Nephron (organoid): ENCODE results near the gene SSUH2.

Experiments
- H3K27ac Mint-ChIP-seq, 3 experiments: 2 replicates each; pipeline ENCODE4 v1.8.0; 2020; ENCODE audit warnings: mixed read lengths in 3 of 3, mild to moderate bottlenecking in 2 of 3, moderate library complexity in 1 of 3
- H3K27me3 Mint-ChIP-seq: 2 replicates; pipeline ENCODE4 v1.8.0; 2021; ENCODE audit warnings: low read depth, mild to moderate bottlenecking, moderate library complexity, mixed read lengths
- H3K36me3 Mint-ChIP-seq: 2 replicates; pipeline ENCODE4 v1.8.0; 2020; ENCODE audit warnings: low read depth, mixed read lengths
- H3K4me1 Mint-ChIP-seq: 2 replicates; pipeline ENCODE4 v1.8.0; 2020; ENCODE audit warnings: mixed read lengths
- H3K4me3 Mint-ChIP-seq, 3 experiments: 2 replicates each; pipeline ENCODE4 v1.8.0; 2020; ENCODE audit warnings: mild to moderate bottlenecking in 3 of 3, mixed read lengths in 3 of 3, moderate library complexity in 2 of 3
- H3K9me3 Mint-ChIP-seq: 2 replicates; pipeline ENCODE4 v1.8.0; 2020; ENCODE audit warnings: mixed read lengths
- TF ChIP-seq, protein P1 (sequence below), 3 experiments: fragments of 200-600 bp; sonication (generic); IDR thresholded peaks; one replicate each; pipeline ENCODE4 v1.5.0; 2021; ENCODE audit warnings: antibody characterized with exemption in 3 of 3; ENCODE audit not compliant: unreplicated experiment in 3 of 3

The SSUH2 gene

DNA sequence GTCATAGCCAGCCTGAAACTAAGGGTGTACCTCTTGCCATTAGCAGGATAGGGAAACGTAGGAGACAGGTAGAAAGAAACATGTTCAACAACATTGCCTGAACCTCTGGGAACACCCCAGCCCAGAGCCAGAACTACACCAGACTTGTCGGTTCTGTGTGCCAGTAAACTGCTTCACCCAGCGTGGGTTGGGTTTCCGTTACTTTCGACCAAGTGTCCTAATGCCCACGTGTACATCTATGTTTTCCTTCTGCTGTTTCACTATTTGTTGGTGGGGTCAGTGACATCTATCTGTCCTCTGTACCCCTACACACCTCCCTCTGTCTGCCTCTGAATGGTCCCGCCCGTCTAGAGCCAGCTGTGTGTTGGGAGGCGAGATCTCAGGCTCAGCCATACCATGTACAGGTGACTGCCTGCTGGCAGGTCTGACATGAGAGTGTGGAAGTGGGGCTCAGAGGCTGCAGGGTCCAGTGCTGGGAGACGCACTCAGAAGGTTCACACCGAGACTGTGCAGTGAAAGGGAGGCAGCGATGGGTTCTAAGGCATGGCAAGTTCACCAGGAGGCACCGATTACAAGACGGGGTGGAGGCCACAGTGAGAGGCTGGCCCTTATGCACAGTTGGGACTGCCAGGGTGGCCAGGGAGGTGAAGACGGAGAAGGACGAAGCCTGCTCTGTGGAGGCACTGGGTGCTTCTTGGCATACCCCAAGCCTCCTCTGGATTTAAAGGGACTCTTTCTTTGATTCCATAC lies 36.4 kb downstream of the SSUH2 start:
- H3K9me3 Mint-ChIP-seq = peaks cover 3% of the 10 kb centered on the region
- H3K36me3 Mint-ChIP-seq = no peaks in the 10 kb centered on the region
- no peak overlapping the region for H3K4me3 Mint-ChIP-seq

DNA sequence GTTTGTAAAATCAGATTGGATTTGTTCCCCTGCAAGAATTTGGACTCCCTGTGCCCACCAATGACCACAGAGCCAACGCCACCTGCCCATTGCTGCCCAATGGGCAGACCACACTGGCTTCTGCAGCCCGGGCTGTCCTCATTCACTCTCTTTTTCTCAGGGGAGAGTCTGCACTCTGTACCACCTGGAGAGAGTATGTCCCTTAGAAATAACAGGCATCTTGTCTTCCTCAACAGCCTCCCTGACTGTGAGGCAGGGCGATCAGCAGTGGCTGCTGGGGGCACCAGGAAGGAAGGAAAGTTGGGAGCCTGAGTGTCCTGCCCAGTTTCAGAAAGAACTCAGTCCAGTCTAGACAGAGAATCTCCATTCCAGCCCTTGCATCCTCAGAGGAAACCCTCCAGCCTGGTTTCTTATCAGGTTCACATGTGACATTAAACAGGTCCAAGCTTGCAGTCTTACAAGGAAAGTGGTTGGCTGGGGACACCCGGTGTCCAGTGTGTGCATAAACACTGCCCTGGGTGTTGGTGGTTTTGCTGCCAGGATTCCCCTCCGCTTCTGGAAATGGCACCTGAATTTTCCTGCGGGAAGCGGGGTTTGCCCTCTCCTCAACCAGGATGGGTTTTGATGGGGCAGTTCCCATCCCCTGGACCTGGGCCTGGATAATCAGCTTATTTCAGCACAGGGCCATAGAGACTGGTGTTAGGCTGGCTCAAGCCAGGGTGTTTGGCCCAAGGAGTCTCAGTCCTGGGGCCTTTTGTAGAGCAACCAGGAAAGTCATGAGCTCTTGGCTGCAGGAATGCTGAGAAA lies 37.2 kb downstream of the SSUH2 start:
- Mint-ChIP-seq H3K4me3 (no peak overlapping the region), H3K4me1 (peaks cover 23% of the 10 kb centered on the region), H3K27ac (peak overlapping the region in 2 of 3 experiments; percentile 7 to 64), H3K27me3 (peaks cover 5% of the 10 kb centered on the region), H3K36me3 (no peaks in the 10 kb centered on the region), H3K9me3 (peaks cover 3% of the 10 kb centered on the region)
- TF ChIP-seq, protein P1, sequence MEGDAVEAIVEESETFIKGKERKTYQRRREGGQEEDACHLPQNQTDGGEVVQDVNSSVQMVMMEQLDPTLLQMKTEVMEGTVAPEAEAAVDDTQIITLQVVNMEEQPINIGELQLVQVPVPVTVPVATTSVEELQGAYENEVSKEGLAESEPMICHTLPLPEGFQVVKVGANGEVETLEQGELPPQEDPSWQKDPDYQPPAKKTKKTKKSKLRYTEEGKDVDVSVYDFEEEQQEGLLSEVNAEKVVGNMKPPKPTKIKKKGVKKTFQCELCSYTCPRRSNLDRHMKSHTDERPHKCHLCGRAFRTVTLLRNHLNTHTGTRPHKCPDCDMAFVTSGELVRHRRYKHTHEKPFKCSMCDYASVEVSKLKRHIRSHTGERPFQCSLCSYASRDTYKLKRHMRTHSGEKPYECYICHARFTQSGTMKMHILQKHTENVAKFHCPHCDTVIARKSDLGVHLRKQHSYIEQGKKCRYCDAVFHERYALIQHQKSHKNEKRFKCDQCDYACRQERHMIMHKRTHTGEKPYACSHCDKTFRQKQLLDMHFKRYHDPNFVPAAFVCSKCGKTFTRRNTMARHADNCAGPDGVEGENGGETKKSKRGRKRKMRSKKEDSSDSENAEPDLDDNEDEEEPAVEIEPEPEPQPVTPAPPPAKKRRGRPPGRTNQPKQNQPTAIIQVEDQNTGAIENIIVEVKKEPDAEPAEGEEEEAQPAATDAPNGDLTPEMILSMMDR (IDR thresholded peaks at IDR 0.05; ENCODE audit: unreplicated experiment in 3 of 3) = peak; percentile 58 to 70 (median 61)

More for the DNA sequence above, 36.4 kb downstream of the SSUH2 start:
- Mint-ChIP-seq H3K4me1 (peaks cover 21% of the 10 kb centered on the region), H3K27ac (peak overlapping the region in 1 of 3 experiments; percentile 7), H3K27me3 (peaks cover 5% of the 10 kb centered on the region)
- TF ChIP-seq, protein P1 (IDR thresholded peaks at IDR 0.05; ENCODE audit: unreplicated experiment in 3 of 3) = no peak

- peaks cover 3% of the 10 kb centered on the region for H3K9me3 Mint-ChIP-seq
- H3K27me3 Mint-ChIP-seq = peaks cover 5% of the 10 kb centered on the region
- peaks cover 23% of the 10 kb centered on the region for H3K4me1 Mint-ChIP-seq
- TF ChIP-seq, protein P1 (IDR thresholded peaks at IDR 0.05; ENCODE audit: unreplicated experiment in 3 of 3) = no peak
- H3K36me3 Mint-ChIP-seq = no peaks in the 10 kb centered on the region
- peak overlapping the region in 1 of 3 experiments; percentile 26 for H3K4me3 Mint-ChIP-seq
- peak overlapping the region in 2 of 3 experiments; percentile 7 to 64 for H3K27ac Mint-ChIP-seq
These were observed 37.8 kb downstream of the SSUH2 start for GRCh38 chr3:8606701-8607231.

DNA sequence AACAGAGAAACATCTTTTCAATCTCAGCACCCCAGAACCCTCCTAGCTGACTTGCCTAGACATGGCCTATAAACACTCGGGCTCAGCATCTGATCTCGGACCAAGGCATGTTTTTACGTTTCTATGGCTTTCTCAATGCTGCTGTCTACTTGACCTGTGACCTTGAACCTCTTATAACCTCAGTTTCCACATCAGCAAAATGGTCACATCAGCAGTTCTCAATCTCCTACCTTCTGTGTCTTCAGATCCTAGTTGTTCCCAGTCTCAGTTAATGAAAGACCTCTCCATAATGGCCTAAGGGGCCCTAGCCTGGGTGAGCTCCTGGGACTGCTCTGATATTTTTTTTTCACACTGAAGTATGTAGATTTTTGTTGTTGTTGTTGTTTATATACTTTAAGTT lies 39.6 kb downstream of the SSUH2 start:
- Mint-ChIP-seq H3K27ac (no peak overlapping the region), H3K4me1 (peaks cover 18% of the 10 kb centered on the region), H3K9me3 (no peaks in the 10 kb centered on the region), H3K36me3 (no peaks in the 10 kb centered on the region), H3K27me3 (peaks cover 5% of the 10 kb centered on the region), H3K4me3 (no peak overlapping the region)
- TF ChIP-seq, protein P1 (IDR thresholded peaks at IDR 0.05; ENCODE audit: unreplicated experiment in 3 of 3) = no peak

- no peak overlapping the region for H3K27ac Mint-ChIP-seq
- H3K4me1 Mint-ChIP-seq = peaks cover 25% of the 10 kb centered on the region
- H3K36me3 Mint-ChIP-seq = no peaks in the 10 kb centered on the region
These were observed 40.6 kb downstream of the SSUH2 start for GRCh38 chr3:8604006-8604405.

More at GRCh38 chr3:8604006-8604405, 40.6 kb downstream of the SSUH2 start:
- Mint-ChIP-seq H3K4me3 (no peak overlapping the region), H3K9me3 (no peaks in the 10 kb centered on the region), H3K27me3 (peaks cover 5% of the 10 kb centered on the region)
- TF ChIP-seq, protein P1 (IDR thresholded peaks at IDR 0.05; ENCODE audit: unreplicated experiment in 3 of 3) = no peak
